Brain microvascular endothelial cell (primary cell): ENCODE measurements around the gene MEST.
A peak's percentile ranks its signal among the peaks of the same experiment; 100 is the strongest.

Source experiments
- DNase-seq: peaks from one replicate; pipeline ENCODE4 v3.0.0-alpha.2; 2020
- H3K27ac ChIP-seq: fragments of 250-450 bp; sonication (Bioruptor Pico); 2 replicates; pipeline ENCODE4 v1.5.1; 2020; ENCODE audit warnings: mild to moderate bottlenecking, moderate library complexity
- H3K27me3 ChIP-seq: fragments of 250-450 bp; sonication (Bioruptor Pico); replicated peaks from 2 replicates; pipeline ENCODE4 v1.5.1; 2020; ENCODE audit warnings: mild to moderate bottlenecking
- H3K36me3 ChIP-seq: fragments of 250-450 bp; sonication (Bioruptor Pico); replicated peaks from 2 replicates; pipeline ENCODE4 v1.5.1; 2020; ENCODE audit warnings: mild to moderate bottlenecking
- H3K4me3 ChIP-seq: 2 replicates; pipeline ENCODE4 v1.5.1; 2011; ENCODE audit warnings: low read depth, mild to moderate bottlenecking, control low read depth, low read length, moderate library complexity
- in situ Hi-C: cut with HindIII; loops from 2 replicates; pipeline ENCODE4 v1.10.0; 2017; ENCODE audit warnings: low sequenced_read_pairs, low pct_ligation_motif_present
- TF ChIP-seq, protein P1 (sequence below): IDR thresholded peaks from 2 replicates; pipeline ENCODE4 v1.5.1; 2011; ENCODE audit warnings: low read depth, mild to moderate bottlenecking, moderate library complexity, low read length, control low read depth, inconsistent platforms; ENCODE audit errors: missing control alignments

The MEST gene

DNA sequence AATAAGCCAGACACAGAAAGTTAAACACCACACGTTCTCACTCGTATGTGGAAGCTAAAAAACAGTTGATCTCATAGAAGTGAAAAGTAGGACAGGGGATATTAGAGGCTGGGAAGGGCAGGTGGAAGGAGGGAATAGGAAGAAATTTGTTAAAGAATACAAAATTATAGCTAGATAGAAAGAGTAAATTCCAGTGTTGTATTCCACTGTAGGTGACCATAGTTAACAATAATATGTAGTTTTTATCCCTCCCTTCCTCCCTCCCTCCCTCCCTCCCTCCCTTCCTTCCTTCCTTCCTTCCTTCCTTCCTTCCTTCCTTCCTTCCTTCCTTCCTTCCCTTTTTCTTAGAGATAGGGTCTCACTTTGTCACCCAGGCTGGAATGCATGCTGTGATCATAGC lies 19.9 kb upstream of the MEST start:
- TF ChIP-seq, protein P1, sequence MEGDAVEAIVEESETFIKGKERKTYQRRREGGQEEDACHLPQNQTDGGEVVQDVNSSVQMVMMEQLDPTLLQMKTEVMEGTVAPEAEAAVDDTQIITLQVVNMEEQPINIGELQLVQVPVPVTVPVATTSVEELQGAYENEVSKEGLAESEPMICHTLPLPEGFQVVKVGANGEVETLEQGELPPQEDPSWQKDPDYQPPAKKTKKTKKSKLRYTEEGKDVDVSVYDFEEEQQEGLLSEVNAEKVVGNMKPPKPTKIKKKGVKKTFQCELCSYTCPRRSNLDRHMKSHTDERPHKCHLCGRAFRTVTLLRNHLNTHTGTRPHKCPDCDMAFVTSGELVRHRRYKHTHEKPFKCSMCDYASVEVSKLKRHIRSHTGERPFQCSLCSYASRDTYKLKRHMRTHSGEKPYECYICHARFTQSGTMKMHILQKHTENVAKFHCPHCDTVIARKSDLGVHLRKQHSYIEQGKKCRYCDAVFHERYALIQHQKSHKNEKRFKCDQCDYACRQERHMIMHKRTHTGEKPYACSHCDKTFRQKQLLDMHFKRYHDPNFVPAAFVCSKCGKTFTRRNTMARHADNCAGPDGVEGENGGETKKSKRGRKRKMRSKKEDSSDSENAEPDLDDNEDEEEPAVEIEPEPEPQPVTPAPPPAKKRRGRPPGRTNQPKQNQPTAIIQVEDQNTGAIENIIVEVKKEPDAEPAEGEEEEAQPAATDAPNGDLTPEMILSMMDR, result no peak
- Histone ChIP-seq H3K27me3 (no peaks in the 10 kb centered on the region), H3K36me3 (no peaks in the 10 kb centered on the region), H3K27ac (no peak overlapping the region), H3K4me3 (no peak overlapping the region)
- DNase-seq, result no peak
- in situ Hi-C loops, result no loop called here

DNA sequence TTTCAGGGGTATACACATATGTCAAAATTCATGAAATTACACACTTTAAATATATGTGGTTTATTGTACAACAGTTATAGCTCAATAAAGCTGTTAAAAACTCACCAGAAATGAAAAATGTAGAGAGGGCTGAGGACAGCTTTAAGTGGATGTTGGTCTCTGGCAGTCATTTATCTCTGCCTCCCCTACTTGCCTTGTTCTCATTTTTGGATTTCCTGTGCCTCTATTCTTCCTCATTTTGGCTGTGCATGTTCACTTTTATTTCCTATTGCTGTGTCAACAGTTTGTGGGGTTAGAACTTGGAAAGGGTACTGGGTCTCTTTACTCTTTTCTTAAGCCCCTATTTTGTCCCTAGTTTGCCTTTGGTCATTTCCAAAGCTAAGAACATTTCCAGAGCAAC lies 18.6 kb upstream of the MEST start:
- in situ Hi-C loops, result no loop called here
- DNase-seq, result no peak
- Histone ChIP-seq H3K4me3 (no peak overlapping the region), H3K27me3 (no peaks in the 10 kb centered on the region), H3K36me3 (no peaks in the 10 kb centered on the region), H3K27ac (no peak overlapping the region)
- TF ChIP-seq, protein P1, result no peak

DNA sequence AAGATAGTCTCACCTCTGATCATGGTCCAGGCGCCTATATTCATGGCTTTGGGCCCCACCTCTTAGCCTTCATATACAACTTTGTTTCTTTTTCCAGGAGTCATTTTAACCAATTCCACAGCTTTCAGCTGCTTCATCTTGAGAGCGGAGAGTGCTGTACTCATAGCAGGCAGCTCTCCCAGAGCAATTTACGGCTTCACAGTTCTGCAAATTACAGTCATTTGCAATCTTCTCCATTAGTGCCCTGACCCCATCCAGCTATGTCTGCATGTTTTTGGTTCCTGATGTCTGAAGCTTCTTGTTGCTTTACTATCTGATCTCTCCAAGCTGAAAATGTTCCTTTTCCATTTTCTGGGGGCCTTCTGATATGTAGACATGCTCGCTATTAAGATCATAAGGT lies 18.0 kb upstream of the MEST start:
- in situ Hi-C loops, result no loop called here
- H3K36me3 ChIP-seq, result no peaks in the 10 kb centered on the region
- H3K27me3 ChIP-seq, result no peaks in the 10 kb centered on the region
- no peak for DNase-seq
- no peak overlapping the region for H3K27ac ChIP-seq
- TF ChIP-seq, protein P1, result no peak
- no peak overlapping the region for H3K4me3 ChIP-seq

DNA sequence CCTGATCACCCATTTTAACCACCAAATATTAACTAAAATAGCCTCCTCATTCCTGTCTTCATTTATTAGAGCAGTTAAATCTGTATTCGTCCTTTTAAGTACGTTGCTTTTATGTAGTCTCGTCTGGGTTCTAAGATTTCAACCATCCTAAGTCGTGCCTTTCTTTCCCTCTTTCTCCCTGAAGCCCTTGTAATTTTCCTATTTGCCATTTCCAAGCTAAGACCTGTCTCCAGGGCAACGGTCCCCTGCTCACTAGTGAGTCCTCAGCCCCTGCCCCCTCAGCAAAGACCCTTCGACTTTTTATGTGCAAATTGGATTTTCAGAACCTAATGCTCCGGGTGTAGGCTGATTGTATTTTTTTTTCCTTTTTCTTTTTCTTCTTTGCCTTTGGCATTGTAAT lies 16.1 kb upstream of the MEST start:
- TF ChIP-seq, protein P1, result no peak
- in situ Hi-C loops, result no loop called here
- no peak for DNase-seq

DNA sequence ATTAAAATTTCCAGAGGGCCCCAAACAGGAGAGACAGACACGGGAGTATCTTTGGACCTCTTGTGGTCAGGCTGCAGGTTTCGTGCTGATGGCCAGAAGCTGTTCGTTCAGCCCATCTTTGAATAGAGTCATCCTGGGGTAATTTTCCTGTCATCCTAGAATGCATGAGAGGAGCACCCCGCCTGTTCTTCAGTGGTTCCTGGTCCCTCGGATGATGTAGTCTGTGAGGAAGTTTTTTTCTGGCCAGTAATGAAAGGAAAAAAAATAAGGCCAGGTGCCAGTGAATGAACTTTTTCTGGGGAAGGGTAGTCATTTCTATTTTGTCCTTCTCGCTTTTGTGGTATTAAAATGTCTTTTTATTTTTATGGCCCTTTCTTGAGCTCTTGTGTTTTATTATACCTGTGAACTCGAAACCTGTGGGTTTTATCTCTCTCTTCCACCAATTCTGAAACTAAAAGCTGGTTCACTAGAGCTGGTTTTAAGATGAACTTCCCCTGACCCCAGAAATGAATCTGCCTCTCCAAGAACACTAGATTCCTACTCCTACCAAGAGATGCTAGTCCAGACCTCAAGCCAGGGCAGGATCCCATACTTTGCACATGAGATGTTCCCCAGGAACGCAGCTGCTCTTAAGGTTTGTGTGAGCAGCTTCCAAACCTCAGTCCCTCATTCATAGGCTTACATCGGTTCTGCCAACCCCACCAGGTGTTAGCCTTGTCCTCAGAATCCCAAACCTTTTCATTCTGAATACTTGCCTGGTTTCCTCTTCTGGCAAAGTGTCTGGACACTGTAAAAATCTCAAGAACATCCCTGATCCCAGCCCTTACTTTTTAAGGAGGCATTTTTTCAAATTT lies 15.4 kb upstream of the MEST start:
- Histone ChIP-seq H3K4me3 (no peak overlapping the region), H3K27me3 (no peaks in the 10 kb centered on the region), H3K27ac (no peak overlapping the region), H3K36me3 (no peaks in the 10 kb centered on the region)
- peak; percentile 49 for DNase-seq
- TF ChIP-seq, protein P1, result no peak
- in situ Hi-C loops, result no loop called here

More for the DNA sequence above, 16.1 kb upstream of the MEST start:
- Histone ChIP-seq H3K36me3 (no peaks in the 10 kb centered on the region), H3K4me3 (no peak overlapping the region), H3K27me3 (no peaks in the 10 kb centered on the region), H3K27ac (no peak overlapping the region)

DNA sequence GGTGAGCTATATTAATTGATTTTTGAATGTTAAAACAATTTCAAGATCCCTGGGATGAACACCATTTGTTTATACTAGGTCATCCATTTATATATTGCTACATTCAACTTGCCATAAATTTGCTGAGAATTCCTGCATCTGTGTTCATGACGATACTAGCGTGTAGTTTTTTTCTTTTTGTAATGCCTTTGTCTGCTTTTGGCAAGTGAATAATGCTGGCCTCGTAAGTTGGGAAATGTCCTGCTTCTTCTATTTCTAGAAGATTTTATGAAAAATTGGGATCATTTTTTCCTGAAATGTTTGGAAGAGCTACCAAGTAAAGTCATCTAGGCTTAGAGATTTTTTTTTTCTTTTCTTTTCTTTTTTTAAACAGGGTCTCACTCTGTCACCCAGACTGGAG lies 12.9 kb upstream of the MEST start:
- in situ Hi-C loops, result no loop called here

More for the DNA sequence above, 12.9 kb upstream of the MEST start:
- Histone ChIP-seq H3K27me3 (no peaks in the 10 kb centered on the region), H3K27ac (no peak overlapping the region), H3K4me3 (no peak overlapping the region), H3K36me3 (no peaks in the 10 kb centered on the region)
- TF ChIP-seq, protein P1, result no peak
- no peak for DNase-seq
